Fibroblast of villous mesenchyme (primary cell): ENCODE measurements around the gene SLC38A8. TPM values are rescaled to one million over a fixed set of nuclear protein-coding genes. Genes with fewer than 3 reads are reported as not detected.

Experiments
- DNase-seq: peaks from one replicate; pipeline ENCODE4 v3.0.0-alpha.2; 2010; ENCODE audit warnings: low read depth
- H3K4me3 ChIP-seq: 2 replicates; pipeline ENCODE4 v1.5.1; 2011; ENCODE audit warnings: low read depth, mild to moderate bottlenecking, low read length
- total RNA-seq: library from RNA; depleted of rRNA; stranded (reverse); fragments of >200 nt; gene quantifications from 2 replicates; pipeline ENCODE4 v1.2.3, GENCODE V29; 2012
- TF ChIP-seq, protein P1 (sequence below): IDR thresholded peaks from 2 replicates; pipeline ENCODE4 v1.5.1; 2012; ENCODE audit warnings: low read depth, mild to moderate bottlenecking, low read length; ENCODE audit not compliant: insufficient read depth

Gene SLC38A8
- total RNA-seq, 1 donor = not detected

DNA sequence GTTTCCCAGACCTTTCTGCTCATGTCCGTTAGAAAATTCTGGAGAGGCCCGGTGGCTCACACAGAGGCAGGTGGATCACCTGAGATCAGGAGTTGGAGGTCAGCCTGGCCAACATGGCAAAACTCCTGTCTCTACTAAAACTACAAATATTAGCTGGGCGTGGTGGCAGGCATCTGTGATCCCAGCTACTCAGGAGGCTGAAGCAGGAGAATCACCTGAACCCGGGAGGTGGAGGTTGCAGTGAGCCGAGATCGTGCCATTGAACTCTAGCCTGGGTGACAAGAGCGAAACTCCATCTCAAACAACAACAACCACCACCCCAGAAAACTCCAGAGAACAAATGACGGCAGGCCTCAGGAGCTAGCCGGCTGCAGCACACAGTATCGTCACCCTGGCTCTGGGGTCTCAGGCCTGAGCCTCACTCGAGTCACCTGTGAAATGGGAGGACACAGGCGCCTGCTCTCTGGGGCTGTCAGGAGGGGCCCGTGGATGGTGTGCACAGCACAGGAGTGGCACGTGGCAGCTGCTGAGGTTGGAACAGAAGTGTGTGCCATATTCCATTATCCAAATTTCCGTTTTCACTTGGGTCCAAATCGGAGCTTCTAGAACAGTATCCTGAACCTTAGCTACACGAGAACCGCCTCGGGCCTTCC is 3.3 kb upstream of the SLC38A8 start:
- TF ChIP-seq, protein P1, sequence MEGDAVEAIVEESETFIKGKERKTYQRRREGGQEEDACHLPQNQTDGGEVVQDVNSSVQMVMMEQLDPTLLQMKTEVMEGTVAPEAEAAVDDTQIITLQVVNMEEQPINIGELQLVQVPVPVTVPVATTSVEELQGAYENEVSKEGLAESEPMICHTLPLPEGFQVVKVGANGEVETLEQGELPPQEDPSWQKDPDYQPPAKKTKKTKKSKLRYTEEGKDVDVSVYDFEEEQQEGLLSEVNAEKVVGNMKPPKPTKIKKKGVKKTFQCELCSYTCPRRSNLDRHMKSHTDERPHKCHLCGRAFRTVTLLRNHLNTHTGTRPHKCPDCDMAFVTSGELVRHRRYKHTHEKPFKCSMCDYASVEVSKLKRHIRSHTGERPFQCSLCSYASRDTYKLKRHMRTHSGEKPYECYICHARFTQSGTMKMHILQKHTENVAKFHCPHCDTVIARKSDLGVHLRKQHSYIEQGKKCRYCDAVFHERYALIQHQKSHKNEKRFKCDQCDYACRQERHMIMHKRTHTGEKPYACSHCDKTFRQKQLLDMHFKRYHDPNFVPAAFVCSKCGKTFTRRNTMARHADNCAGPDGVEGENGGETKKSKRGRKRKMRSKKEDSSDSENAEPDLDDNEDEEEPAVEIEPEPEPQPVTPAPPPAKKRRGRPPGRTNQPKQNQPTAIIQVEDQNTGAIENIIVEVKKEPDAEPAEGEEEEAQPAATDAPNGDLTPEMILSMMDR = no peak
- DNase-seq = no peak
- no peak overlapping the region for H3K4me3 ChIP-seq

DNA sequence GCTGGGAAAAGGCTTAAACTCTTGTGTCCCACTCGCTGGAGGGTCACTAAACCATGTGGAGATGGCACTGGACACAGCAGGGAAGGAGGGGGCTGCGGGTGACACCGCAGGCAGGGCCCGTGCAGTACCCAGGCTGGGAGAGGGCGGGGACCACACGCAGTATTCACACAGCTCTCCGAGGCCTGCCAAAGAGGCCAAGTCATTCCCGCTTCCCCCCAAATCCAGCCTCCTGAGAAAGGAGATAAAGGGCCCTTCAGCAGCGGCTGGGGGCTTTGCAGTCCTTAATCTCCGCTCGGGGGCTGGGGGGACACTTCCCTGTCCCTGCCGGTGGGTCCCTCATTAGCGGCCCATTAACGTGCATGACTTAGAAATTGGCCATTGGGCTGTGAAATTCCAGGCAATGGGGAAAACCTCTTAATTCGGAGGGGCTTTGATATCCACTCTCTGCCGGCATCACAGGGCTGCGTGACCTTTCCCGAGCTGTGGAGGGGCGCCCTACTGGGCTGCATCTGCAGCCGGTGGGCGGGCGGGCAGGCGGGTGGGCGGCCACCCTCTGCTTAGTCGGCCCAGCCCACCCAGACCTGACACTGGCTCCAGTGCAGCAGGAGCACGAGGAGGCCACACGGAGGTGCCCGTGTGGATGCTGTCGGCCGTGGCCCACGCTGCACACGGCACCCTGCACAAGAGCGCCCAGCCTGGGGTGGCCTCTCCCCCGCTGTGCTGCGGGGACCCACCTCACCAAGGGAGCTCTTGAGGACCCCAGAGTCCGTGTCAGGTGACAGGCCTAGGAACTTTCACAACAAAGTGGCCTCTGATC is 2.6 kb upstream of the SLC38A8 start:
- TF ChIP-seq, protein P1 = no peak
- DNase-seq = no peak
- H3K4me3 ChIP-seq = no peak overlapping the region

DNA sequence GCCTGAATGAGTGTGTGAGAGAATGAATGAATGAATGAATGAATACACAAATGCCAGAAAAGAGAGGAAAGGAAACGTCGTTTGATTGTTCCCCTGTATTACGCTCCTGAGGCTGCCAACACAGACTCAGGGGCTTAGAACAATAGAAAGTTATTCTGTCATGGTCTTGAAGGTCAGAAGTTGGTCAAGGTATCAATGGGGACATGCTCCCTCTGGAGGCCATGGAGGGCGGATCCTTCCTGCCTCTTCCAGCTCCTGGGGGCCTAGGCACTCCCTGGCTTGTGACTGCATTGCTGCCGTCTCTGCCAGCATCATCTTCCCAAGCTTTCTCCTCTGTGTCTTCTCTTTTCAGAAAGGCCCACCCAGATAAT is 1.5 kb upstream of the SLC38A8 start:
- no peak overlapping the region for H3K4me3 ChIP-seq
- TF ChIP-seq, protein P1 = peak; percentile 49
- DNase-seq = peak; percentile 36

DNA sequence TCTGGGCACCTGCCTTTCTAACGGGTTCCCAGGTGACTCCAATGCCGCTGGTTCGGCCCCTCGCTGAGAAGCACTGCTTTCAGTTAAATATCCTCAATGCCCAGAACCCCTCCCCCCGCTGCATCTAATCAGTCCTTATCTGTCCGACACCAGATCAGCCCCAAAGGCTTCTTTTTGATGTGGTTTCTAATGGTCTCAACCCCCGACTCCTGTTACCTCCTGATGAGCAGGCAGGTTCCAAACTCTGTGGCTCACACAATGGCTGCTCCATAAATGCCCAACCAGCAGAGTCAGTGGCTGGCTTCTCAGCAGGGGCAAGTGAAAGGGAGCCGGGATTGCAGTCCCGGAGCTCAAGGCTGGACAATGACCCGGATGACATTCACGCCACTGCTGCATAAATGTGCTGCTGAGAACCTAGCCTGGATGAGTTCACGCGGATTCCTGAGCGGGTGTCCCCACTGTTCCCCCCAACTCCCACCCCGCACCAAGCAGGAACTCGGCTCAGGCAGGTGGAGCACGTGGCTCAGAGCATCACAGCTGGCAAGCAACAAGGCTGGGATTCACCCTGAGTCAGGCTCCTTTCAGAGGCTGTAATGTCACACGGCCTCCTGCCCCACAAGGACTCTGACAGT is 1.0 kb upstream of the SLC38A8 start:
- TF ChIP-seq, protein P1 = no peak
- DNase-seq = no peak
- H3K4me3 ChIP-seq = no peak overlapping the region

DNA sequence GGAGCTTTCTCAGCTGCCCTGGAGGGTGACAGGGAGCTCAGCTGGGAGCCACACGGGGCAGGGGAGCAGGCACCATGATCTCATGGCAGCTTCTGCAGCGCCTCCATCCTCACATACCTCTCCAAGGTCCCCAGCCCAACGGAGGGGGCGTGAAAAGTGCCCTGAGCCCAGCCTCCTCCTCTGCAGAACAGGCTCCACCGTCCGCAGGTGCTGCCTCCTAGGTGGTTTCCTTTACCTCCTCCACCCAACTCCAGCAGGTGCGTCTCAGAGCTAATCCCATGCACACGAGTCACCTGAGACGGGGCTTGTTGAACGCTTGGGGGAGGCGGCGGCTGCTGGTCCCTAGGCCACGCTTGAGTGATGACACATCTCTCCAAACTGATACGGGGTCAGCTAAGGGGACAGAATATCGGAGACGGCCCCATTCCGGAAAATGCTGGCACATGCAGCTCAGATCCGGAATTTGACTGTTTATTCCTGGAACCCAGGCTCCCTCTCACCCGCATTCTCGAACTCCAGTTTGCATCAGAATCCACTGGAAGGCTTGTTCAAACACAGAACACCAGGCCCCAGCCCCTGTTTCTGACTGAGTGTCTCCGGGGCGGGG is 387 bp upstream of the SLC38A8 start:
- no peak for DNase-seq
- TF ChIP-seq, protein P1 = no peak

DNA sequence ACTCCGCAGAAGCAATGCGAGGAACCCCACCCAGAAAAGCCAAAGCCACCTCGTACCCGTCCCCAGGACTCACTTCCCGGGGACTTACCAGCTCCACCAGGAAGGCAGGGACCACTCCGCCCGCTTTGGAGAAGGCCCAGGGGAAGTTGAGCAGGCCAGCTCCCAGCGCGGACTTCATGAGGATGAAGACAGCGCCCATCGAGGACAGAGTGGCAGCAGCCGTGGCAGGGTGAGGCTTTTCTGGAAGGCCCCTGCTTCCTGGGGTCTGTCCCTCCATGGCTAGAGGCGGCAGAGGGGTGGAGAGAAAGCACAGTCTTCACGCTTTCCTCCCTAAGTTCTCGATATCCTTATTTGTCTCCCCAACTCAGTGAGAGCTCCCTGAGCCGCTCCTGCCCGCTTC is 714 bp downstream of the SLC38A8 start:
- TF ChIP-seq, protein P1 = no peak
- no peak overlapping the region for H3K4me3 ChIP-seq
- no peak for DNase-seq

More for the DNA sequence above, 387 bp upstream of the SLC38A8 start:
- H3K4me3 ChIP-seq = no peak overlapping the region
